Activated CD8-positive, alpha-beta T cell treated with anti-CD3 and anti-CD28 coated beads for 36 hours (primary cell): Measurements from ENCODE around the gene PRKAG2. TPM values are rescaled to one million over a fixed set of nuclear protein-coding genes. Genes with fewer than 3 reads are reported as not detected.

Source experiments
- ATAC-seq: fragments of 200-7000 bp; cut with Tn5 transposase; one replicate; pipeline ENCODE4 v1.10.0; 2021; ENCODE audit warnings: mild to moderate bottlenecking, moderate library complexity
- CTCF ChIA-PET: fragments of 350-600 bp; sonication (Branson Sonifier 250); formaldehyde crosslinking; loops from one replicate; lab custom pipeline; 2021; ENCODE audit warnings: antibody characterized with exemption; lab: Charles Lee
- POLR2A ChIA-PET: fragments of 350-600 bp; sonication (Branson Sonifier 250); formaldehyde crosslinking; loops from one replicate; lab custom pipeline; 2021; ENCODE audit warnings: antibody characterized with exemption; lab: Charles Lee
- DNase-seq: peaks from one replicate; pipeline ENCODE4 v3.0.0-alpha.2; 2020
- H3K27ac Mint-ChIP-seq: one replicate; pipeline ENCODE4 v1.8.0; 2021; ENCODE audit warnings: mild to moderate bottlenecking, mixed read lengths
- H3K27me3 Mint-ChIP-seq: one replicate; pipeline ENCODE4 v1.8.0; 2021; ENCODE audit warnings: mixed read lengths
- H3K36me3 Mint-ChIP-seq: one replicate; pipeline ENCODE4 v1.8.0; 2021; ENCODE audit warnings: low read depth, mixed read lengths
- H3K4me1 Mint-ChIP-seq: one replicate; pipeline ENCODE4 v1.8.0; 2021; ENCODE audit warnings: low read depth, mixed read lengths
- H3K4me3 Mint-ChIP-seq: one replicate; pipeline ENCODE4 v1.8.0; 2021; ENCODE audit warnings: mild to moderate bottlenecking, moderate library complexity, mixed read lengths
- H3K9me3 Mint-ChIP-seq: one replicate; pipeline ENCODE4 v1.8.0; 2021; ENCODE audit warnings: mixed read lengths
- CTCF ChIP-seq: fragments of 200-600 bp; IDR thresholded peaks from one replicate; pipeline ENCODE4 v1.8.0; 2022; ENCODE audit warnings: antibody characterized with exemption, mild to moderate bottlenecking
- intact Hi-C: fragments of 100-400 bp; cut with micrococcal nuclease; formaldehyde crosslinking; loops from one replicate; pipeline ENCODE4 v1.10.0; 2022
- total RNA-seq, 2 experiments: library from RNA; stranded (reverse); gene quantifications; one replicate each; pipeline ENCODE4 v1.2.3, GENCODE V29; 2021

The PRKAG2 gene
- total RNA-seq, 2 experiments from 2014 or later = 17.0 to 19.2 TPM

DNA sequence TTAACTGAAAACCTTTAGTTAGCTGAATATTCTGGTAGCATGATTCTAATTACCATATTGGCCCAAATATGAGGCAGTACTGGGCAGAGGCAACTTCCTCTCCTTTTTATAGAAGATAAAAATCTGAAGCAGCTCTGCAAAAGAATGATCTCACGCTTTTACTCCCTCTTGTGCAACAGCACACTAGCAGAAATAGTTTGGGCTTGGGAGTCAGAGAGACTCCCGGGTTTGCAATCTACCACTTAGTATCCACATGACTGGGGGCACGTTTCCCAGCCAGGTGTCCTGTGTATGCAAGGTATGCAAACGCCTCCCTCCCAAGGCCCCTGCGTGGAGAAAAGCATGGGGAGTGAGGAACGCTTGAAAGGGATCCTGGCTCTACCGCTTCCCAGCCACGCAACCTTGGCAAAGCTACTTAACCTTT is 310.0 kb downstream of the PRKAG2 start:
- no peaks in the 10 kb centered on the region for H3K4me1 Mint-ChIP-seq
- H3K36me3 Mint-ChIP-seq = peaks cover 6% of the 10 kb centered on the region
- intact Hi-C loops = loop anchor here (5.0 kb wide), 1 partner anchor 195 kb away; no protein-coding TSS in a partner anchor
- no peaks in the 10 kb centered on the region for H3K9me3 Mint-ChIP-seq
- POLR2A ChIA-PET = no interaction called here
- TF ChIP-seq CTCF = no peak
- H3K27ac Mint-ChIP-seq = no peak overlapping the region
- H3K27me3 Mint-ChIP-seq = no peaks in the 10 kb centered on the region
- no peak overlapping the region for H3K4me3 Mint-ChIP-seq
- CTCF ChIA-PET = interaction anchor here (1.0 to 1.9 kb wide), 4 partner anchors 8 to 216 kb away, joined by 3 to 5 read pairs (median 4); no protein-coding TSS in a partner anchor
- DNase-seq (no peak), ATAC-seq (no peak)

GRCh38 chr7:151565541-151565940 is 311.4 kb downstream of the PRKAG2 start:
- H3K36me3 Mint-ChIP-seq = peaks cover 10% of the 10 kb centered on the region
- H3K4me3 Mint-ChIP-seq = no peak overlapping the region
- CTCF ChIA-PET = interaction anchor here (0.9 kb wide), 1 partner anchor 218 kb away, joined by 3 read pairs; no protein-coding TSS in a partner anchor
- H3K27me3 Mint-ChIP-seq = no peaks in the 10 kb centered on the region
- no peak for DNase-seq
- no peak for TF ChIP-seq CTCF
- no peaks in the 10 kb centered on the region for H3K9me3 Mint-ChIP-seq
- H3K4me1 Mint-ChIP-seq = peaks cover 4% of the 10 kb centered on the region
- POLR2A ChIA-PET = no interaction called here
- H3K27ac Mint-ChIP-seq = no peak overlapping the region
- ATAC-seq = no peak
- intact Hi-C loops = loop anchor here (5.0 kb wide), 1 partner anchor 197 kb away; no protein-coding TSS in a partner anchor

DNA sequence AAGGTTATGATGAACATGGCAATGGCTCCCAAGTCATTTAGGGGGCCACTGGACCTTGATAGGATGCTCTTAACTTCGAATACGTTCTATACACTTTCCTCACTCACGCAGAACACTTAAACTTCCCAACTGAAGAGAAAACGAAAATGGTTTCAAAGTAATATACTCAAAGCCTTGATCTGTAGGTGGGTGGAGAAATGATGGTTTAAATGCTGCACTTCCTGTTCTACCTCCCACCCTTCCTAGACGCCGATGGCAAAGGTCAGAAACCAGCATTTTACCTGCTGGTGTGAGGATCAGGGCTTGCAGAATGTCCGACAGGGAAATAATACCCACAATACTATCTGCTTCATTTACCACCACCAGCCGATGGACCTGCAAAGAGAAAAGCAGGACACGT is 316.7 kb downstream of the PRKAG2 start:
- intact Hi-C loops = no loop called here
- Mint-ChIP-seq H3K4me1 (peaks cover 14% of the 10 kb centered on the region), H3K27me3 (no peaks in the 10 kb centered on the region), H3K4me3 (no peak overlapping the region), H3K9me3 (no peaks in the 10 kb centered on the region), H3K36me3 (peaks cover 15% of the 10 kb centered on the region), H3K27ac (peak overlapping the region; percentile 71)
- peak; percentile 68 for ATAC-seq
- ChIA-PET POLR2A (no interaction called here), CTCF (no interaction called here)
- no peak for TF ChIP-seq CTCF
- peak; percentile 10 for DNase-seq

DNA sequence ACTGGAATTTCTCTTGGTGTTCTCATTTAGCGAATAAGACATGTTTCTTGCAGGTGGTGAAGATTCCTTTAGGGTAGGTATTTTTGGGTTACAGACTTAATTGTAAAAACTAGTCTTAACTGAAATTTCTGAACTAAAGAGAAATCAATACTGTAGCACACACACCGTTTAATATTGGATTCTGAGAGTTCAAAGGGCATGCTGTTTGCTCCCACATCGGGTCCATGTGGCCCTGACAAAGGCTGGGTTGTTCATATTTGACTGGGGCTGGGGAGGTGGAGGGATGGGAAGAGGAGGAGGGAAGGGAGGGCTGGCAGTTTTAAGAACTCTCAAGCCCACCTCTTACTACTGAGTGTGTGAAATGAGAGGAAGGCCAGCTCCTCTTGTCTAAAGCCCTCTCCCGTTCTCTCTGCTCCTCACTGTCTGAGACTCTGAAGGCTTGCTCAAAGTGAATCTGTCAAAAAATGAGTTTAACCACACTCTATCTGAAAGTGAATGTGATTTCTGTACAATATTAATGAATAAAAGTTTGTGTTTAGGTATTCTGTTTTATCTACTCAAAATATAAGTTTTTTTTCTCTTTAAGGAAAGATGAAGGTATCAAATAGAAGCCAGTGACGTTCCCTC is 317.2 kb downstream of the PRKAG2 start:
- DNase-seq (no peak), ATAC-seq (peak; percentile 51)
- peaks cover 15% of the 10 kb centered on the region for H3K36me3 Mint-ChIP-seq
- ChIA-PET POLR2A (no interaction called here), CTCF (no interaction called here)
- H3K4me1 Mint-ChIP-seq = peaks cover 14% of the 10 kb centered on the region
- peak overlapping the region; percentile 71 for H3K27ac Mint-ChIP-seq
- intact Hi-C loops = no loop called here
- no peaks in the 10 kb centered on the region for H3K27me3 Mint-ChIP-seq
- H3K9me3 Mint-ChIP-seq = no peaks in the 10 kb centered on the region
- no peak for TF ChIP-seq CTCF
- no peak overlapping the region for H3K4me3 Mint-ChIP-seq

- no peak overlapping the region for H3K27ac Mint-ChIP-seq
Observed at GRCh38 chr7:151558575-151558974, 318.3 kb downstream of the PRKAG2 start.

More at GRCh38 chr7:151558575-151558974, 318.3 kb downstream of the PRKAG2 start:
- ATAC-seq (no peak), DNase-seq (no peak)
- no peaks in the 10 kb centered on the region for H3K9me3 Mint-ChIP-seq
- H3K27me3 Mint-ChIP-seq = no peaks in the 10 kb centered on the region
- peaks cover 15% of the 10 kb centered on the region for H3K36me3 Mint-ChIP-seq
- ChIA-PET POLR2A (no interaction called here), CTCF (no interaction called here)
- H3K4me1 Mint-ChIP-seq = peaks cover 14% of the 10 kb centered on the region
- no peak for TF ChIP-seq CTCF
- H3K4me3 Mint-ChIP-seq = no peak overlapping the region
- intact Hi-C loops = no loop called here
